Testis (tissue), 3 donors: Measurements from ENCODE around the gene MAN2A1. TPM values are rescaled to one million over a fixed set of nuclear protein-coding genes. Genes with fewer than 3 reads are reported as not detected.

Experiments used
- DNase-seq: peaks from one replicate; pipeline ENCODE4 v3.0.0-alpha.2; 2019
- H3K27ac ChIP-seq, 2 donors: fragments of 200-600 bp; sonication (generic); one replicate each; pipeline ENCODE4 v1.5.1; 2019
- H3K27me3 ChIP-seq: fragments of 200-600 bp; sonication (generic); one replicate; pipeline ENCODE4 v1.5.1; 2019
- H3K36me3 ChIP-seq: fragments of 200-600 bp; sonication (generic); one replicate; pipeline ENCODE4 v1.5.1; 2017; ENCODE audit warnings: low read depth; ENCODE audit errors: missing control alignments
- H3K4me1 ChIP-seq: fragments of 200-600 bp; sonication (generic); one replicate; pipeline ENCODE4 v1.5.1; 2019
- H3K4me3 ChIP-seq, 2 donors: fragments of 200-600 bp; sonication (generic); one replicate each; pipeline ENCODE4 v1.5.1; 2017 to 2019
- H3K9me3 ChIP-seq: fragments of 200-600 bp; sonication (generic); one replicate; pipeline ENCODE4 v1.5.1; 2017
- CTCF ChIP-seq, 3 experiments: fragments of 450-650 bp in 2 of 3; fragments of 200-600 bp in 1 of 3; sonication (generic) in 1 of 3; IDR thresholded peaks; one replicate each; pipeline ENCODE4 v1.5.1; 2016 to 2019; ENCODE audit warnings: antibody characterized with exemption in 3 of 3, mild to moderate bottlenecking in 2 of 3, moderate library complexity in 1 of 3
- POLR2A ChIP-seq: fragments of 450-650 bp; IDR thresholded peaks from one replicate; pipeline ENCODE4 v1.6.1; 2017; ENCODE audit warnings: antibody characterized with exemption, mild to moderate bottlenecking, moderate library complexity
- WGBS, 2 donors: methylation state at CpG; one replicate each; pipeline ENCODE4 v1.1.5; 2018; 5-methylcytosine and 5-hydroxymethylcytosine counted together
- intact Hi-C: fragments of 100-400 bp; cut with DNase I; formaldehyde crosslinking; loops from one replicate; pipeline ENCODE4 v1.15.1; 2023; ENCODE audit warnings: low total_unique reads
- polyA plus RNA-seq: library from polyadenylated mRNA; stranded (reverse); fragments of 350-450 nt; fragmentation: Illumina TruSeq; extraction: RNeasy Lipid Tissue Mini Kit (QIAGEN cat#74804); gene quantifications from one replicate; pipeline ENCODE4 v1.2.3, GENCODE V29; 2014; ENCODE audit warnings: low read depth, low replicate concordance; ENCODE audit not compliant: insufficient read depth
- total RNA-seq, 2 donors: library from RNA; depleted of rRNA; stranded (reverse); fragments of >200 nt; gene quantifications; one replicate each; pipeline ENCODE4 v1.2.3, GENCODE V29; 2016

Gene MAN2A1
- total and polyA plus RNA-seq, 3 donors from 2014 or later = 36.0 to 80.5 (median 55.6) TPM

DNA sequence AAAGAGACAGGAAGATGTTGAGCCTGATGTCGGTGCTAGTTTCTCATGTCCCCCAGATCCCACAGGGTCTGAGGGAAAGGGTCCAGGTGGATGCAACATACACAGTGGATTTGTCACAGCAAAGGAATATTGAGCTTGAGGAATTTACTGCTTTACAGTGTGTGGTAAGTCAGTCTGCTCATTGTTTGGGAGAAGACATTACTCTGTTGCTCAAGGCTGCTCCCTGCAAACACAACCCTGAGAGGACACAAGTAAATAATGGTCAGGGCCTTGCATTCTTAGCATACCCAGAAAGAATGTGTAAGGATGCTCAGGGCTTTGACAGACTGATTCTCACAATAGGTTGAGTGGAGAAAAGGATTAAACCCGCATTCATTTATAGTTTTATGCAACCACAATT lies 7.3 kb upstream of the MAN2A1 start:
- Histone ChIP-seq H3K4me3 (no peak overlapping the region), H3K9me3 (no peaks in the 10 kb centered on the region), H3K36me3 (no peaks in the 10 kb centered on the region), H3K27me3 (no peaks in the 10 kb centered on the region), H3K27ac (no peak overlapping the region), H3K4me1 (no peaks in the 10 kb centered on the region)
- no peak for TF ChIP-seq POLR2A
- TF ChIP-seq CTCF (IDR thresholded peaks at IDR 0.05) = no peak
- 71 to 93% methylated on average over 2 of the region's 2 CpGs for WGBS, 2 donors
- DNase-seq = no peak
- intact Hi-C loops = no loop called here

GRCh38 chr5:109685916-109686315 lies 3.8 kb upstream of the MAN2A1 start:
- intact Hi-C loops = no loop called here
- TF ChIP-seq POLR2A (no peak), CTCF (IDR thresholded peaks at IDR 0.05) (no peak)
- Histone ChIP-seq H3K9me3 (no peaks in the 10 kb centered on the region), H3K27me3 (no peaks in the 10 kb centered on the region), H3K4me3 (no peak overlapping the region), H3K4me1 (no peaks in the 10 kb centered on the region), H3K36me3 (no peaks in the 10 kb centered on the region), H3K27ac (no peak overlapping the region)
- no peak for DNase-seq
- WGBS, 2 donors = 82 to 88% methylated on average over 4 of the region's 4 CpGs

GRCh38 chr5:109688630-109688969 lies 1.1 kb upstream of the MAN2A1 start:
- intact Hi-C loops = no loop called here
- Histone ChIP-seq H3K27ac (peak overlapping the region; percentile 97 to 98), H3K4me1 (peaks cover 16% of the 10 kb centered on the region), H3K27me3 (no peaks in the 10 kb centered on the region), H3K9me3 (no peaks in the 10 kb centered on the region), H3K36me3 (no peaks in the 10 kb centered on the region), H3K4me3 (peak overlapping the region; percentile 87 to 89)
- 10 to 22% methylated on average over 6 of the region's 6 CpGs for WGBS, 2 donors
- DNase-seq = no peak
- TF ChIP-seq CTCF (IDR thresholded peaks at IDR 0.05) = peak in 2 of 3 experiments; percentile 37 to 57
- TF ChIP-seq POLR2A = no peak

DNA sequence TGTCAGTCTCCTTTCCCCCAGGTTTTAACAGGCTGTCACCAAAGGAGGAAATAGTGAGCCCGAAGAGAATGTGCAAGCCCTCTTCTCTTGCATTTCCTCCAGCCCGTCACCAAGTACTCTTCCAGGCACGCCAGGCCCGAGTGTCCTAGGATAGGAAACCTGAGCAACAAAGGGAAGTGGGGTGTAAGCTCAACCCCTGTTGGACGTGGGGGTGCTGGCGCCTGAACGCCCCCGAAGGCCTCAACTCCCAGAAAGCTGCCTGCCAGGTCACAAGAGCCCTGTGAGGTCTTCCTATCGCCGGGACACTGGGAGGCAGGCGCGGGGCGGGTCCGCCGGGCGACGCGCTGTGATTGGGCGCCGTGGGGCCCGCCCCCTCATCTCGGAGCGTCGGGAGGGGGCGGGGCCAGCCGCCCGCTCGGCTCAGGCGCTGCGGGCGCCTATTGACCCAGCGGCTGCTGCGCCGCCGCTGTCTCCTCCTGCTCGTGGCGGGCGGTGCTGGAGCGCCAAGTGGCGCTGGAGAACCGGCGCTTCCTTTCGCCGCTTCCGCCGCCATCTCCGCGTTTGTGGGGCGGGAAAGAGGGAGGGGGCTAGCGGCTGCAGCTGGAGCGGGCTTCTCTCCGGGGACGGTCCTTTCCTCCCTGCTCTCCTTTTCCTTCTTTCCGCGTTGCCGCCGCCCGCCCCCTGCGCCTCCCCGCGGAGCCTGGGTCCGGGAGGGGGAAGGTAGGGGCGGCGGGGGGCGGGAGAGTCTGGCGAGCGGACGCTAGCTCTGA lies 572 bp upstream of the MAN2A1 start:
- no peaks in the 10 kb centered on the region for H3K9me3 ChIP-seq
- no peaks in the 10 kb centered on the region for H3K27me3 ChIP-seq
- TF ChIP-seq POLR2A (peak; percentile 86), CTCF (IDR thresholded peaks at IDR 0.05) (peak in 2 of 3 experiments; percentile 2 to 26)
- 0% methylated on average over 20 to 58 of the region's 68 CpGs for WGBS, 2 donors
- no peaks in the 10 kb centered on the region for H3K36me3 ChIP-seq
- peak overlapping the region; percentile 87 to 89 for H3K4me3 ChIP-seq
- H3K4me1 ChIP-seq = peaks cover 16% of the 10 kb centered on the region
- peak overlapping the region; percentile 97 to 98 for H3K27ac ChIP-seq
- peak; percentile 90 for DNase-seq
- intact Hi-C loops = no loop called here
